Erythroblast (primary cell): ENCODE measurements around the gene EFNA4.

Experiments used
- GATA1 ChIP-seq: IDR thresholded peaks from 2 replicates; pipeline ENCODE4 v1.6.1; 2011; ENCODE audit warnings: low read depth, mild to moderate bottlenecking, control low read depth, low read length, moderate library complexity
- POLR2A ChIP-seq: IDR thresholded peaks from 2 replicates; pipeline ENCODE4 v1.6.1; 2011; ENCODE audit warnings: mild to moderate bottlenecking, low read length

DNA sequence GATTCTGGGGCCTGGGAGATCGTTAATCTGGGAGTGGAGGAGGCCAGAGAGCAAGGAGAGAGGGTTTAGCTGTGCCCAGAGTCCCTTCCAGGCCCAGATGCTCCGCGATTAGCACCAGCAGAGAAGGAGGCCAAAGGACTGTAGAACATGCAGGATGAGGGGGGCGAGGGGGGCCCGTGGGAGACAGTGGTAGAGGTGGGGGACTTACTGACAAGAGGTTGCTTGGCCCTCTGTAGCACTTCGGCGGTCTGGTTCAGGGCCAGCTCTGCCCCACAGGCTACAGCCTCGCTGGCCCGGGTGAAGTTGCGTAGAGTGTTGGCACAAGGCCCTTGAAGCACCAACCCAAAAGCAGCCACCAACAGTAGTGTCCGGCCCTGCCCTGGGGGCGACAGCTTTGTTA lies 30.7 kb upstream of the EFNA4 start:
- no peak for TF ChIP-seq POLR2A
- TF ChIP-seq GATA1: no peak
